Measurements from ENCODE around the gene TTC5. TPM values are rescaled to one million over a fixed set of nuclear protein-coding genes. Genes with fewer than 3 reads are reported as not detected.

The TTC5 gene
- total RNA-seq, 1 donor from 2014 or later = 15.1 TPM

DNA sequence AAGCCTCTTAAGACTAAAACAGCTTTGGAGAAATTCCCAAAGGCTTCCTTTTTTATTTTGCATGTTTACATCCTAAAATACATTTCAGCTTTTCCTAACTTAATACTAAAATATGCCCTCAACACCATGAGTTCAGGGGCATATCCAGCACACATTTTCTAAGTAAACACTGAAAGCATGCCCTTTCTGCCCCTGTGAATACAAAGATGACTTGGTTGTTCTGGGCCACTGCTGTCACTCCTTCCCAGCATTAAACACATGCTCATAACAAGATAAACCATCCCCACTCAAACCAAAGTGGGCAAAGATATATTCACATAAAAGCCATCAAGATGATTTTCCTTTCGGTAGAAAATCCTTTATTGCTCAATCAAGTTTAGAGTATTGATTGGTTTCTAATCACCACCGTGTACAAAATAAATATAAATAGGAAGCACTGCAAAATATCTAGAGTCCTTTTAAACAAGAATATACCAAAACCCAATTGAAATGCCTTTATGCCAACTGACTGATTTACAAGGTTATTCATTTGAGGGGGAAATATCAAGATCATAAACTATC lies 25.4 kb upstream of the TTC5 start:
- H4K20me1 ChIP-seq (ENCODE audit: low read depth) = peaks cover 54% of the 10 kb centered on the region
- peaks cover 9% of the 10 kb centered on the region for H3K36me3 ChIP-seq
- TF ChIP-seq EZH2 (IDR thresholded peaks at IDR 0.05) (no peak), EZH2phosphoT487 (IDR thresholded peaks at IDR 0.05) (no peak)
- TF ChIP-seq, protein P1, sequence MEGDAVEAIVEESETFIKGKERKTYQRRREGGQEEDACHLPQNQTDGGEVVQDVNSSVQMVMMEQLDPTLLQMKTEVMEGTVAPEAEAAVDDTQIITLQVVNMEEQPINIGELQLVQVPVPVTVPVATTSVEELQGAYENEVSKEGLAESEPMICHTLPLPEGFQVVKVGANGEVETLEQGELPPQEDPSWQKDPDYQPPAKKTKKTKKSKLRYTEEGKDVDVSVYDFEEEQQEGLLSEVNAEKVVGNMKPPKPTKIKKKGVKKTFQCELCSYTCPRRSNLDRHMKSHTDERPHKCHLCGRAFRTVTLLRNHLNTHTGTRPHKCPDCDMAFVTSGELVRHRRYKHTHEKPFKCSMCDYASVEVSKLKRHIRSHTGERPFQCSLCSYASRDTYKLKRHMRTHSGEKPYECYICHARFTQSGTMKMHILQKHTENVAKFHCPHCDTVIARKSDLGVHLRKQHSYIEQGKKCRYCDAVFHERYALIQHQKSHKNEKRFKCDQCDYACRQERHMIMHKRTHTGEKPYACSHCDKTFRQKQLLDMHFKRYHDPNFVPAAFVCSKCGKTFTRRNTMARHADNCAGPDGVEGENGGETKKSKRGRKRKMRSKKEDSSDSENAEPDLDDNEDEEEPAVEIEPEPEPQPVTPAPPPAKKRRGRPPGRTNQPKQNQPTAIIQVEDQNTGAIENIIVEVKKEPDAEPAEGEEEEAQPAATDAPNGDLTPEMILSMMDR (IDR thresholded peaks at IDR 0.05) = no peak
- no peak overlapping the region for H2AFZ ChIP-seq (replicated peaks)
- peak overlapping the region; percentile 98 for H3K4me2 ChIP-seq
- no peaks in the 10 kb centered on the region for H3K9me3 ChIP-seq (ENCODE audit: low read depth)
- H3K9ac ChIP-seq = no peak overlapping the region
- H3K27ac ChIP-seq = no peak overlapping the region
- H3K36me3 Mint-ChIP-seq = peaks cover 1% of the 10 kb centered on the region
- H3K79me2 ChIP-seq (ENCODE audit: low read depth) = peaks cover 75% of the 10 kb centered on the region
- H3K27me3 Mint-ChIP-seq (ENCODE audit: insufficient read depth, low read depth) = peaks cover 5% of the 10 kb centered on the region
- peak overlapping the region; percentile 85 for H3K4me3 ChIP-seq
- DNase-seq (ENCODE audit: low spot score) = no peak
- H3K9me3 Mint-ChIP-seq = no peaks in the 10 kb centered on the region
- H3K27me3 ChIP-seq = no peaks in the 10 kb centered on the region
- H3K4me1 Mint-ChIP-seq = peaks cover 24% of the 10 kb centered on the region
- H3K27ac Mint-ChIP-seq = no peak overlapping the region
- peak overlapping the region; percentile 42 for H3K4me3 Mint-ChIP-seq
- H3K4me1 ChIP-seq = peaks cover 10% of the 10 kb centered on the region
- peaks cover 33% of the 10 kb centered on the region for H3F3A ChIP-seq (ENCODE audit: low read depth)

DNA sequence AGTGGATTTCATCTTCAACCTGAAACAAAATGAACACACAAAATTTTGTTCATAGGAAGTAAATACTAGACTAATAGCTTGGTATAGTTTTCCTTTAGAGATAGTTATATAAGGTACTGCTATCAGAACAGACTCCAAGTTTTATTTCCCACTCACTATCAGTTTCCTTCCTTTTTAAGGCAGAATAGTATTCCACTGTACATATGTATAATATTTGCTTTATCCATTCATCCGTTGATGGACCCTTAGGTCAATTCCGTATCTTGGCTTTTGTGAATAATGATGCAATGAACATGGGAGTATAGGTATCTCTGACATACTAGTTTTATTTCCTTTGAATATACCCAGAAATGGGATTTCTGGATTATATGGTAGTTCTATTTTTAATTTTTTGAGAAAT lies 23.6 kb upstream of the TTC5 start:
- Histone ChIP-seq H3K4me3 (no peak overlapping the region), H3K27ac (no peak overlapping the region), H3K4me1 (peaks cover 10% of the 10 kb centered on the region), H4K20me1 (ENCODE audit: low read depth) (peaks cover 58% of the 10 kb centered on the region), H3K27me3 (no peaks in the 10 kb centered on the region), H3K4me2 (no peak overlapping the region), H3K79me2 (ENCODE audit: low read depth) (peaks cover 90% of the 10 kb centered on the region), H3K9me3 (ENCODE audit: low read depth) (no peaks in the 10 kb centered on the region), H2AFZ (replicated peaks) (no peak overlapping the region), H3K36me3 (peaks cover 13% of the 10 kb centered on the region), H3F3A (ENCODE audit: low read depth) (peaks cover 33% of the 10 kb centered on the region), H3K9ac (no peak overlapping the region)
- Mint-ChIP-seq H3K4me3 (no peak overlapping the region), H3K36me3 (peaks cover 8% of the 10 kb centered on the region), H3K27me3 (ENCODE audit: insufficient read depth, low read depth) (peaks cover 5% of the 10 kb centered on the region), H3K9me3 (no peaks in the 10 kb centered on the region), H3K4me1 (peaks cover 24% of the 10 kb centered on the region), H3K27ac (no peak overlapping the region)
- DNase-seq (ENCODE audit: low spot score) = no peak
- TF ChIP-seq, protein P1 (IDR thresholded peaks at IDR 0.05) = no peak
- TF ChIP-seq EZH2phosphoT487 (IDR thresholded peaks at IDR 0.05) = no peak
- TF ChIP-seq EZH2 (IDR thresholded peaks at IDR 0.05) = no peak

DNA sequence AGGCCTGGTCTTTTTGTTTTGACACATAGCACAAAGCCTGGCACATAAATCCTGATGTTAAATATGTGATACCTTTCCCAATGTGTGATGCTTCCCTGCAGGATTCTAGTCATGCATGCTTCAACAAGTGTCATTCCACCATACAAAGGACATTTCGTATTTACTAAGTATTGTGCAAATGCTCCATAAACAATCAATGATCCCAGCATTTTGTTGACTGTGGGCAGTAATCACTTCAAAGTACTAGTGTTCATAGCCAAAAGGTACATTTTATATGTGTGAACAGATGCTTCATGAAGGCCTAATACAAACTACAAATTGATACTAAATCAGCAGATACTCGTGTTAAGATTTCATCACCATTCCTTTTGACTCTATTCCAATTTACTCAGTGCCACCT lies 23.0 kb upstream of the TTC5 start:
- Histone ChIP-seq H3K27ac (no peak overlapping the region), H2AFZ (replicated peaks) (no peak overlapping the region), H3K27me3 (no peaks in the 10 kb centered on the region), H3K79me2 (ENCODE audit: low read depth) (peaks cover 97% of the 10 kb centered on the region), H3K4me3 (no peak overlapping the region), H3K36me3 (peaks cover 13% of the 10 kb centered on the region), H4K20me1 (ENCODE audit: low read depth) (peaks cover 58% of the 10 kb centered on the region), H3K9ac (no peak overlapping the region), H3K4me1 (peaks cover 10% of the 10 kb centered on the region), H3F3A (ENCODE audit: low read depth) (peaks cover 33% of the 10 kb centered on the region), H3K9me3 (ENCODE audit: low read depth) (no peaks in the 10 kb centered on the region), H3K4me2 (no peak overlapping the region)
- no peak for DNase-seq (ENCODE audit: low spot score)
- peaks cover 24% of the 10 kb centered on the region for H3K4me1 Mint-ChIP-seq
- H3K27me3 Mint-ChIP-seq (ENCODE audit: insufficient read depth, low read depth) = peaks cover 5% of the 10 kb centered on the region
- peaks cover 10% of the 10 kb centered on the region for H3K36me3 Mint-ChIP-seq
- H3K27ac Mint-ChIP-seq = no peak overlapping the region
- no peak for TF ChIP-seq EZH2phosphoT487 (IDR thresholded peaks at IDR 0.05)
- no peak for TF ChIP-seq EZH2 (IDR thresholded peaks at IDR 0.05)
- TF ChIP-seq, protein P1 (IDR thresholded peaks at IDR 0.05) = no peak
- no peaks in the 10 kb centered on the region for H3K9me3 Mint-ChIP-seq
- H3K4me3 Mint-ChIP-seq = no peak overlapping the region
